ENCODE measurements around the gene IL27RA. TPM values are rescaled to one million over a fixed set of nuclear protein-coding genes. Genes with fewer than 3 reads are reported as not detected.
"Not testable (repeated sequence)": the region's sequence is repeated elsewhere in the genome, so short reads cannot be mapped to it uniquely, and the experiment has no call there.

The IL27RA gene
- total and polyA plus RNA-seq, 12 donors, result 1.2 to 5.2 (median 3.7) TPM

- DNase-seq, result no peak
- intact Hi-C loops (cut with DNase I), result no loop called here
- no peak for TF ChIP-seq POLR2A (IDR thresholded peaks at IDR 0.05)
- TF ChIP-seq CTCF (IDR thresholded peaks at IDR 0.05), result no peak
- WGBS, 4 donors, result 78 to 89% (median 82%) methylated on average over 2 of the region's 2 CpGs
- Histone ChIP-seq H3K4me3 (no peak overlapping the region), H3K27ac (no peak overlapping the region), H3K27me3 (no peaks in the 10 kb centered on the region), H3K4me1 (replicated peaks in 1 of 2) (no peaks in the 10 kb centered on the region), H3K9me3 (replicated peaks in 1 of 3) (no peaks in the 10 kb centered on the region), H3K36me3 (replicated peaks in 1 of 2) (no peaks in the 10 kb centered on the region)
Observed at GRCh38 chr19:14012378-14012915, 19.1 kb upstream of the IL27RA start.

- Histone ChIP-seq H3K27me3 (no peaks in the 10 kb centered on the region), H3K4me1 (replicated peaks in 1 of 2) (no peaks in the 10 kb centered on the region), H3K36me3 (replicated peaks in 1 of 2) (no peaks in the 10 kb centered on the region), H3K4me3 (no peak overlapping the region), H3K9me3 (replicated peaks in 1 of 3) (no peaks in the 10 kb centered on the region), H3K27ac (no peak overlapping the region)
- DNase-seq, result no peak
- intact Hi-C loops (cut with DNase I), result no loop called here
- TF ChIP-seq POLR2A (IDR thresholded peaks at IDR 0.05) (no peak), CTCF (IDR thresholded peaks at IDR 0.05) (no peak)
- 80 to 85% (median 81%) methylated on average over 8 of the region's 8 CpGs for WGBS, 4 donors
Observed at GRCh38 chr19:14015524-14016035, 16.0 kb upstream of the IL27RA start.

GRCh38 chr19:14019100-14019499, 12.5 kb upstream of the IL27RA start:
- TF ChIP-seq CTCF (IDR thresholded peaks at IDR 0.05) (no peak), POLR2A (IDR thresholded peaks at IDR 0.05) (no peak)
- Histone ChIP-seq H3K27me3 (no peaks in the 10 kb centered on the region), H3K36me3 (replicated peaks in 1 of 2) (no peaks in the 10 kb centered on the region), H3K4me3 (no peak overlapping the region), H3K4me1 (replicated peaks in 1 of 2) (peaks cover 0 to 4% of the 10 kb centered on the region in 2 donors), H3K27ac (no peak overlapping the region), H3K9me3 (replicated peaks in 1 of 3) (no peaks in the 10 kb centered on the region)
- intact Hi-C loops (cut with DNase I), result no loop called here
- DNase-seq, result no peak
- 65 to 77% (median 70%) methylated on average over 6 of the region's 6 CpGs for WGBS, 4 donors

- H3K4me1 ChIP-seq (replicated peaks in 1 of 2); intact Hi-C loops (cut with DNase I); H3K4me3 ChIP-seq; DNase-seq; H3K36me3 ChIP-seq (replicated peaks in 1 of 2); H3K27ac ChIP-seq; H3K9me3 ChIP-seq (replicated peaks in 1 of 3); H3K27me3 ChIP-seq: not testable (repeated sequence)
- 76 to 90% (median 88%) methylated on average over 3 of the region's 3 CpGs for WGBS, 4 donors
Observed at GRCh38 chr19:14019739-14020138, 11.8 kb upstream of the IL27RA start.

- WGBS, 4 donors, result 68 to 74% (median 68%) methylated on average over 5 of the region's 5 CpGs
Observed at GRCh38 chr19:14021474-14021873, 10.1 kb upstream of the IL27RA start.

More at GRCh38 chr19:14021474-14021873, 10.1 kb upstream of the IL27RA start:
- TF ChIP-seq CTCF (IDR thresholded peaks at IDR 0.05), result no peak
- no peak for TF ChIP-seq POLR2A (IDR thresholded peaks at IDR 0.05)
- Histone ChIP-seq H3K27ac (no peak overlapping the region), H3K27me3 (no peaks in the 10 kb centered on the region), H3K36me3 (replicated peaks in 1 of 2) (no peaks in the 10 kb centered on the region), H3K9me3 (replicated peaks in 1 of 3) (no peaks in the 10 kb centered on the region), H3K4me3 (no peak overlapping the region), H3K4me1 (replicated peaks in 1 of 2) (peaks cover 0 to 4% of the 10 kb centered on the region in 2 donors)
- no peak for DNase-seq
- intact Hi-C loops (cut with DNase I), result no loop called here

Data from adrenal gland (tissue), 12 donors.